HL-60 (cell line): Measurements from ENCODE around the gene DUSP28.

Source experiments
- DNase-seq, 2 experiments: peaks; one replicate each; pipeline ENCODE4 v3.0.0-alpha.2; 2010 to 2020; ENCODE audit warnings: low read depth in 1 of 2, low spot score in 1 of 2
- H3K27ac ChIP-seq: fragments of 250-450 bp; sonication (Bioruptor Pico); replicated peaks from 2 replicates; pipeline ENCODE4 v1.5.1; 2020; ENCODE audit warnings: mild to moderate bottlenecking, moderate library complexity
- H3K27me3 ChIP-seq: fragments of 250-450 bp; sonication (Bioruptor Pico); 2 replicates; pipeline ENCODE4 v1.5.1; 2021; ENCODE audit warnings: mild to moderate bottlenecking, moderate library complexity; ENCODE audit not compliant: insufficient read depth, poor library complexity, severe bottlenecking
- H3K4me3 ChIP-seq: replicated peaks from 2 replicates; pipeline ENCODE4 v1.5.1; 2011; ENCODE audit warnings: mild to moderate bottlenecking, control low read depth, low read length; ENCODE audit not compliant: insufficient read depth
- GABPA ChIP-seq: IDR thresholded peaks from 2 replicates; pipeline ENCODE4 v1.6.1; 2012; ENCODE audit warnings: low read depth
- POLR2AphosphoS5 ChIP-seq: IDR thresholded peaks from 2 replicates; pipeline ENCODE4 v1.6.1; 2012; ENCODE audit warnings: low read depth
- SPI1 ChIP-seq: IDR thresholded peaks from 2 replicates; pipeline ENCODE4 v1.6.1; 2012; ENCODE audit warnings: low read depth, mild to moderate bottlenecking, borderline replicate concordance
- TF ChIP-seq, protein P1 (sequence below): IDR thresholded peaks from 2 replicates; pipeline ENCODE4 v1.6.1; 2012; ENCODE audit warnings: low read depth; ENCODE audit not compliant: insufficient replicate concordance
- TF ChIP-seq, protein P2 (sequence below): IDR thresholded peaks from one replicate; pipeline ENCODE4 v1.5.1; 2011; ENCODE audit warnings: low read length, control low read depth, inconsistent platforms; ENCODE audit not compliant: insufficient read depth

The DUSP28 gene

GRCh38 chr2:240576436-240577205 is 16.5 kb downstream of the DUSP28 start:
- DNase-seq = no peak
- no peaks in the 10 kb centered on the region for H3K27me3 ChIP-seq
- no peak overlapping the region for H3K4me3 ChIP-seq
- TF ChIP-seq GABPA (no peak), SPI1 (no peak), POLR2AphosphoS5 (no peak)
- TF ChIP-seq, protein P1, sequence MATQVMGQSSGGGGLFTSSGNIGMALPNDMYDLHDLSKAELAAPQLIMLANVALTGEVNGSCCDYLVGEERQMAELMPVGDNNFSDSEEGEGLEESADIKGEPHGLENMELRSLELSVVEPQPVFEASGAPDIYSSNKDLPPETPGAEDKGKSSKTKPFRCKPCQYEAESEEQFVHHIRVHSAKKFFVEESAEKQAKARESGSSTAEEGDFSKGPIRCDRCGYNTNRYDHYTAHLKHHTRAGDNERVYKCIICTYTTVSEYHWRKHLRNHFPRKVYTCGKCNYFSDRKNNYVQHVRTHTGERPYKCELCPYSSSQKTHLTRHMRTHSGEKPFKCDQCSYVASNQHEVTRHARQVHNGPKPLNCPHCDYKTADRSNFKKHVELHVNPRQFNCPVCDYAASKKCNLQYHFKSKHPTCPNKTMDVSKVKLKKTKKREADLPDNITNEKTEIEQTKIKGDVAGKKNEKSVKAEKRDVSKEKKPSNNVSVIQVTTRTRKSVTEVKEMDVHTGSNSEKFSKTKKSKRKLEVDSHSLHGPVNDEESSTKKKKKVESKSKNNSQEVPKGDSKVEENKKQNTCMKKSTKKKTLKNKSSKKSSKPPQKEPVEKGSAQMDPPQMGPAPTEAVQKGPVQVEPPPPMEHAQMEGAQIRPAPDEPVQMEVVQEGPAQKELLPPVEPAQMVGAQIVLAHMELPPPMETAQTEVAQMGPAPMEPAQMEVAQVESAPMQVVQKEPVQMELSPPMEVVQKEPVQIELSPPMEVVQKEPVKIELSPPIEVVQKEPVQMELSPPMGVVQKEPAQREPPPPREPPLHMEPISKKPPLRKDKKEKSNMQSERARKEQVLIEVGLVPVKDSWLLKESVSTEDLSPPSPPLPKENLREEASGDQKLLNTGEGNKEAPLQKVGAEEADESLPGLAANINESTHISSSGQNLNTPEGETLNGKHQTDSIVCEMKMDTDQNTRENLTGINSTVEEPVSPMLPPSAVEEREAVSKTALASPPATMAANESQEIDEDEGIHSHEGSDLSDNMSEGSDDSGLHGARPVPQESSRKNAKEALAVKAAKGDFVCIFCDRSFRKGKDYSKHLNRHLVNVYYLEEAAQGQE = no peak
- TF ChIP-seq, protein P2, sequence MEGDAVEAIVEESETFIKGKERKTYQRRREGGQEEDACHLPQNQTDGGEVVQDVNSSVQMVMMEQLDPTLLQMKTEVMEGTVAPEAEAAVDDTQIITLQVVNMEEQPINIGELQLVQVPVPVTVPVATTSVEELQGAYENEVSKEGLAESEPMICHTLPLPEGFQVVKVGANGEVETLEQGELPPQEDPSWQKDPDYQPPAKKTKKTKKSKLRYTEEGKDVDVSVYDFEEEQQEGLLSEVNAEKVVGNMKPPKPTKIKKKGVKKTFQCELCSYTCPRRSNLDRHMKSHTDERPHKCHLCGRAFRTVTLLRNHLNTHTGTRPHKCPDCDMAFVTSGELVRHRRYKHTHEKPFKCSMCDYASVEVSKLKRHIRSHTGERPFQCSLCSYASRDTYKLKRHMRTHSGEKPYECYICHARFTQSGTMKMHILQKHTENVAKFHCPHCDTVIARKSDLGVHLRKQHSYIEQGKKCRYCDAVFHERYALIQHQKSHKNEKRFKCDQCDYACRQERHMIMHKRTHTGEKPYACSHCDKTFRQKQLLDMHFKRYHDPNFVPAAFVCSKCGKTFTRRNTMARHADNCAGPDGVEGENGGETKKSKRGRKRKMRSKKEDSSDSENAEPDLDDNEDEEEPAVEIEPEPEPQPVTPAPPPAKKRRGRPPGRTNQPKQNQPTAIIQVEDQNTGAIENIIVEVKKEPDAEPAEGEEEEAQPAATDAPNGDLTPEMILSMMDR = no peak
- no peak overlapping the region for H3K27ac ChIP-seq

DNA sequence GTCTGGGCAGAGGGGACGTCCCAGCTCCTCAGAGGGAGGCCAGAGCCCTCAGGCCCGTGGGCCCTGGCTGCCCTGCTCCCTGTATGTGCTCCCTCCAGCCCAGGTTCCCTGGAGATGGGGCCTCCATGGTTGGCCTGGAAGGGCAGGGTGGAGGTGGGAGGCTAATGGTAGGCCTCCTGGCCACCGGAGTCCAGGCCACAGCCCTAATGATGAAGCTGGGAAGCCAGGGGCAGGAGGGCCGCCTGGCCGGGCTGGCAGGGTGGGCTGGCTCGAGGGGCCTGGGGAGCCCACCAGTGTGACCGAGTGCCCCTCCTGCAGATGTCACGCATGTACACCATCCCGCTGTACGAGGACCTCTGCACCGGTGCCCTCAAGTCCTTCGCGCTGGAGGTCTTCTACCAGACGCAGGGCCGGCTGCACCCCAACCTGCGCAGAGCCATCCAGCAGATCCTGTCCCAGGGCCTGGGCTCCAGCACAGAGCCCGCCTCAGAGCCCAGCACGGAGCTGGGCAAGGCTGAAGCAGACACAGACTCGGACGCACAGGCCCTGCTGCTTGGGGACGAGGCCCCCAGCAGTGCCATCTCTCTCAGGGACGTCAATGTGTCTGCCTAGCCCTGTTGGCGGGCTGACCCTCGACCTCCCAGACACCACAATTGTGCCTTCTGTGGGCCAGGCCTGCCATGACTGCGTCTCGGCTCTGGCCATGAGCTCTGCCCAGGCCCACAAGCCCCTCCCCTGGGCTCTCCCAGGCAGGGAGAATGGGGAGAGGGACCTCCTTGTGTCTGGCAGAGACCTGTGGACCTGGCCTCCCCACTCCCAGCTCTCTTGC is 17.3 kb downstream of the DUSP28 start:
- Histone ChIP-seq H3K27me3 (no peaks in the 10 kb centered on the region), H3K4me3 (no peak overlapping the region), H3K27ac (no peak overlapping the region)
- TF ChIP-seq GABPA = no peak
- TF ChIP-seq SPI1 = no peak
- no peak for TF ChIP-seq POLR2AphosphoS5
- TF ChIP-seq, protein P2 = no peak
- TF ChIP-seq, protein P1 = no peak
- DNase-seq = no peak

DNA sequence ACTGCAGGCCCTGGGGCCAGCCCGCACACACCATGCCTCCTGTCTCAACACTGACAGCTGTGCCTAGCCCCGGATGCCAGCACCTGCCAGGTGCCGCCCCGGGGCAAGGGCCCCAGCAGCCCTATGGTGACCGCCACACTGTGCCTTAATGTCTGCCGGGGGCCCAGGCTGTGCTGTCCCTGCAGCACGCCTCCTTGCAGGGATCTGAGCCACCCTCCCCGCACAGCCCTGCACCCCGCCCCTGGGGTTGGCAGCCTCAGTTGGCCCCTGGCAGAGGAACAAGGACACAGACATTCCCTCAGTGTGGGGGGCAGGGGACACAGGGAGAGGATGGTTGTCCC is 17.9 kb downstream of the DUSP28 start:
- DNase-seq = no peak
- Histone ChIP-seq H3K4me3 (no peak overlapping the region), H3K27me3 (no peaks in the 10 kb centered on the region), H3K27ac (no peak overlapping the region)
- TF ChIP-seq, protein P2 = no peak
- TF ChIP-seq, protein P1 = no peak
- no peak for TF ChIP-seq GABPA
- no peak for TF ChIP-seq SPI1
- no peak for TF ChIP-seq POLR2AphosphoS5
